Measurements from ENCODE around the gene EXOC6. TPM values are rescaled to one million over a fixed set of nuclear protein-coding genes. Genes with fewer than 3 reads are reported as not detected.

The EXOC6 gene
- polyA plus RNA-seq, 1 experiment: 23.8 TPM

- no peak for DNase-seq (ENCODE audit: low read depth)
- CTCF ChIA-PET: interaction anchor here (1.2 kb wide), 1 partner anchor 48 kb away, joined by 4 read pairs; no protein-coding TSS in a partner anchor
These were observed 206.2 kb downstream of the EXOC6 start for GRCh38 chr10:93054486-93054885.

GRCh38 chr10:93058139-93058538, 209.8 kb downstream of the EXOC6 start:
- no peaks in the 10 kb centered on the region for H3K36me3 ChIP-seq (ENCODE audit: control insufficient read depth, insufficient read depth, low read length)
- POLR2A ChIA-PET: no interaction called here
- CTCF ChIA-PET: interaction anchor here (0.6 kb wide), 1 partner anchor 15 kb away, joined by 3 read pairs; no protein-coding TSS in a partner anchor
- H3K27me3 ChIP-seq (ENCODE audit: control insufficient read depth, insufficient read depth, low read length): peaks cover 13% of the 10 kb centered on the region
- TF ChIP-seq CTCF (IDR thresholded peaks at IDR 0.05; ENCODE audit: insufficient read depth, low read depth, low read length): no peak
- no peak for DNase-seq (ENCODE audit: low read depth)
- no peak overlapping the region for H3K4me3 ChIP-seq (ENCODE audit: low read depth, low read length)

More at GRCh38 chr10:93054486-93054885, 206.2 kb downstream of the EXOC6 start:
- POLR2A ChIA-PET: no interaction called here
- H3K4me3 ChIP-seq (ENCODE audit: low read depth, low read length): no peak overlapping the region
- no peak for TF ChIP-seq CTCF (IDR thresholded peaks at IDR 0.05; ENCODE audit: insufficient read depth, low read depth, low read length)
- H3K36me3 ChIP-seq (ENCODE audit: control insufficient read depth, insufficient read depth, low read length): no peaks in the 10 kb centered on the region
- H3K27me3 ChIP-seq (ENCODE audit: control insufficient read depth, insufficient read depth, low read length): no peaks in the 10 kb centered on the region

GRCh38 chr10:93059975-93060886, 211.9 kb downstream of the EXOC6 start, which contains the start of gene CYP26C1:
Gene CYP26C1, plus strand, starts transcription at chr10:93060798. Its CDS starts 466 bp downstream, at chr10:93061264.
- no peak for DNase-seq (ENCODE audit: low read depth)
- no peak for TF ChIP-seq CTCF (IDR thresholded peaks at IDR 0.05; ENCODE audit: insufficient read depth, low read depth, low read length)
- ChIA-PET CTCF (interaction anchor here (0.8 to 8.6 kb wide), 5 partner anchors 8 to 292 kb away, joined by 3 to 73 read pairs (median 4); no protein-coding TSS in a partner anchor), POLR2A (interaction anchor here (0.6 to 0.7 kb wide), 2 partner anchors 135 to 227 kb away, joined by 3 to 4 read pairs; no protein-coding TSS in a partner anchor)
- peaks cover 30% of the 10 kb centered on the region for H3K27me3 ChIP-seq (ENCODE audit: control insufficient read depth, insufficient read depth, low read length)
- no peaks in the 10 kb centered on the region for H3K36me3 ChIP-seq (ENCODE audit: control insufficient read depth, insufficient read depth, low read length)
- no peak within 1 kb of the TSS for H3K4me3 ChIP-seq (ENCODE audit: low read depth, low read length)

GRCh38 chr10:93060887-93061593, 212.7 kb downstream of the EXOC6 start:
- POLR2A ChIA-PET: interaction anchor here (0.6 to 0.7 kb wide), 2 partner anchors 136 to 227 kb away, joined by 3 to 4 read pairs; no protein-coding TSS in a partner anchor
- Histone ChIP-seq H3K27me3 (ENCODE audit: control insufficient read depth, insufficient read depth, low read length) (peaks cover 37% of the 10 kb centered on the region), H3K36me3 (ENCODE audit: control insufficient read depth, insufficient read depth, low read length) (no peaks in the 10 kb centered on the region), H3K4me3 (ENCODE audit: low read depth, low read length) (no peak overlapping the region)
- TF ChIP-seq CTCF (IDR thresholded peaks at IDR 0.05; ENCODE audit: insufficient read depth, low read depth, low read length): no peak
- no peak for DNase-seq (ENCODE audit: low read depth)
- CTCF ChIA-PET: interaction anchor here (0.6 to 8.6 kb wide), 6 partner anchors 9 to 298 kb away, joined by 3 to 73 read pairs (median 8); no protein-coding TSS in a partner anchor

Measured in BJ (cell line).